Muscle of arm (tissue), 12 donors: ENCODE results near the gene BRK1. TPM values are rescaled to one million over a fixed set of nuclear protein-coding genes. Genes with fewer than 3 reads are reported as not detected.
"Not testable (repeated sequence)": the region's sequence is repeated elsewhere in the genome, so short reads cannot be mapped to it uniquely, and the experiment has no call there.

ENCODE experiments used
- DNase-seq: peaks from one replicate; pipeline ENCODE4 v3.0.0-alpha.2; 2013
- polyA plus RNA-seq, 12 donors: library from polyadenylated mRNA; unstranded; fragments of 120-200 nt; gene quantifications; one replicate each; pipeline ENCODE4 v1.2.1, GENCODE V29; 2013; ENCODE audit not compliant: insufficient read length in 12 of 12

Gene BRK1
- polyA plus RNA-seq, 12 donors, result 106 to 195 (median 145) TPM; not detected in 1

GRCh38 chr3:10137178-10137577 lies 21.7 kb downstream of the BRK1 start:
- no peak for DNase-seq

GRCh38 chr3:10140996-10141546 lies 25.6 kb downstream of the BRK1 start:
- DNase-seq, result no peak

- DNase-seq, result no peak
Measured at GRCh38 chr3:10142707-10143560, 27.5 kb downstream of the BRK1 start.

- DNase-seq, result no peak
Measured at GRCh38 chr3:10145685-10146084, 30.2 kb downstream of the BRK1 start.

- no peak for DNase-seq
Measured at GRCh38 chr3:10149226-10149625, 33.8 kb downstream of the BRK1 start.

GRCh38 chr3:10150987-10151386 lies 35.5 kb downstream of the BRK1 start:
- no peak for DNase-seq

GRCh38 chr3:10154335-10155122 lies 39.1 kb downstream of the BRK1 start:
- DNase-seq, result no peak

GRCh38 chr3:10155123-10155472 lies 39.6 kb downstream of the BRK1 start:
- DNase-seq, result no peak

GRCh38 chr3:10155658-10156057 lies 40.2 kb downstream of the BRK1 start:
- no peak for DNase-seq

GRCh38 chr3:10157031-10157430 lies 41.6 kb downstream of the BRK1 start:
- peak; percentile 60 for DNase-seq

GRCh38 chr3:10158555-10158954 lies 43.1 kb downstream of the BRK1 start:
- not testable (repeated sequence) for DNase-seq

- DNase-seq, result no peak
Measured at GRCh38 chr3:10160346-10160745, 44.9 kb downstream of the BRK1 start.

- no peak for DNase-seq
Measured at GRCh38 chr3:10160925-10161324, 45.5 kb downstream of the BRK1 start.

- no peak for DNase-seq
Measured at GRCh38 chr3:10162185-10162584, 46.7 kb downstream of the BRK1 start.

GRCh38 chr3:10164201-10164545 lies 48.7 kb downstream of the BRK1 start:
- not testable (repeated sequence) for DNase-seq

- peak; percentile 48 for DNase-seq
Measured at GRCh38 chr3:10164546-10165393, 49.3 kb downstream of the BRK1 start, which contains the start of gene IRAK2. TSS of gene IRAK2 (plus strand) at chr3:10164919. CDS start at chr3:10164955, 36 bp downstream.

GRCh38 chr3:10166213-10166604 lies 50.7 kb downstream of the BRK1 start:
- no peak for DNase-seq

- DNase-seq, result no peak
Measured at GRCh38 chr3:10169000-10169496, 53.6 kb downstream of the BRK1 start.

- no peak for DNase-seq
Measured at GRCh38 chr3:10170915-10171478, 55.5 kb downstream of the BRK1 start.

- no peak for DNase-seq
Measured at GRCh38 chr3:10173095-10173925, 57.8 kb downstream of the BRK1 start.
